Activated gamma-delta T cell treated with Interleukin-2 at 50 U/mL for 16 hours (primary cell): ENCODE measurements around the gene TP53BP2.
"Not testable (repeated sequence)": the region's sequence is repeated elsewhere in the genome, so short reads cannot be mapped to it uniquely, and the experiment has no call there.

Source experiments
- DNase-seq: peaks from one replicate; pipeline ENCODE4 v3.0.0-alpha.2; 2020

TP53BP2 gene

DNA sequence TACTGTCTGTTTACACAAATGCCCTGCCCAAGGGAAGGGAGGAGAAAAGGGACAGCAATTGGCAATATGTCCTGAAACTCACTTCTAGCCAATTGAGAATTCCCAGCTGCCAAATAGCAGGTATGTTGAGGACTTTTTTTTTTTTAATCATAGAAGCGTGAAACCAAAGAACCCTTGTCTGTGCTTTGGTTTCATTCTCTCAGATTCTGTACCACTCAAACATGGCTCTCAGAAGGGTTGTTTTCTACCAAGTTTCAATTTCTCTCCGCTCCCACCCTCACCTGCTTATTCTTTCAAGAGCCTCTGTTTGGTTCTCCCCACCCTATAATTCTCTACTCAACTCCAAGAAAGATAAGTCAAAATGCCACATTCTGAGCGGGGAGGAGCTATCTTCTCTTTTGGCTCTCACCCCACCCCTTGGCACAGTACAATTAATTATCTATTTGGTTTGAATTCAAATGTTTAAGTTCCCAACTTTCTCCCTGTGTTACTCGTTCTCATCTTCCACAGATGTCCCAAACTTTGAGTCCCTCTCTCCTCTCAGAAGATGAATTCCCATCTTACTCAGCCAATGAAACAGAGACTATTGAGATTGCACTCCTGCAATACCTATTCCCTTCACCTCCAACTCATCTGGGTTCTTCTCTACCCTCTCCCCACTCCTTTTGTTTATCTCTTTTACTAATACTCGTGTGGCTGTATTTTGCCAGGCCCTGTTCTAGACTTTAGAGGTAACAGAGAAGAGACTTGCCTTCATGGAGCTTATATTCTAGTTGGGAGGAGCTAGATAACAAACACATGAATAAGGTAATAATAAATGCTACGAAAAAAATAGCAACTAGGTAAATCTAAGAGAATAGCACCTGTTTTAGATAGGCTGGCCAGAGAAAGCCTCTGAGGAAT is 3.9 kb upstream of the TP53BP2 start:
- DNase-seq: no peak

GRCh38 chr1:223848536-223848935 is 2.8 kb upstream of the TP53BP2 start:
- no peak for DNase-seq

DNA sequence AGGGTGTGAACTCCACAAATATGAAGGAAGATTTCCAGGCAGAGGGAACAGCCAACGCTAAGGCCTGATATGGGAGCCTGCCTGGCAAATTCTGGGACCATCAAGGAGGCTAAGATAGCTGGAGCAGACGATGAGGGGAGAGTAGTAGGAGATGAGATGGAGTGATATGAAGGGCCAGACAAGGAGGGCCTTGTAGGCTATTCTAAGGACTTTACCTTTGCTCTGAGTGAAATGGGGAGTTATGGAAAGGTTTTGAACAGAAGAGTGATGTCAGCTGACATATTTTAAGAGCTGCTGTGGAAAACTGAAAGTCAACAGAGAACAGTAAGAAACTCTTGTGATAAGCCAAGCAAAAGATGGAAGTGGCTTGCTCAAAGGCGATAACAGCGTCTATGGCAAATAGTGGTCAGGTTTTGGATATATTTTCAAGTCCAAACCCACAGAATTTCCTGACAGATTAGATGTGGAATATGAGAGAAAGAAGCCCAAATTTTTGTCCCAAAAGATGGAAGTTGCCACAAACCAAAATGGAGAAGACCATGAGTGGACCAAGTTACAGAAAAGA is 2.1 kb upstream of the TP53BP2 start:
- DNase-seq: no peak

DNA sequence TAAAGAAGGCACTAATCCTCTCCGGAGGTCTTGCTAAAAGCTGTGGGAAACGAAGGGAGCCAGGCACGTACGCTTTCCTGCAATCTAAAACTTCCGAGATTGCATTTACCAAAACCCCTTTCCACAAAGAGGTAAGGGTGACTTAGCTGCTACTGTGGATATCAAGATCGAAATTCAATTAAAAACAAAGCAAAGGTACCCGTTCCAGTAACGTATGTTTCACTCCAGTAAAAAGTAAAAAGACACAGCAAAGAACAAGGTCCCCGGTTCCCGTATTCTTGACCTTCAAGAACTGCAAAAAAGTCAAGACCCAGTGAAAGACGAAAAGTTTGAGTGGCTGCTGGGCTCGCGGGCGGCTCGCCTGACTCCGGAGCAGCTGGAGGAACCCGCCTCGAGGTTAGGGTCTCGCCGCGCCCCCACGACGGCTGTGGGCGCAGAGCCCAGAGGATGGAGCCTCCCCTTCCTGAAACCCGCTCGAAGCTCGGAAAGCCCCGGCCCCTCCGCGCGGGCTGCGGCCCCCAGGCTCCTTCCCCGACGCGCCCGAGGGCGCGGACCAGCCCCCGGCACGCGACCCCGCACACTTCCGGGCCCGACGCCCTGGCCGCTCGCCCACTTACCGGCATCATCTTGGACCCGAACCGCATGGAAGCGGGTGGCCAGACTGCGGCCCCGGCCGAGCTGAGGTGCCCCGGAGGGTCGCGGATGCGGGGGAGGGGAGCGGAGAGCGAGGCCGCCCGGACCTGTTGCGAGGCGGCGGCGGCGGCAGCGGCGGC is 524 bp downstream of the TP53BP2 start:
- DNase-seq: peak; percentile 48

- DNase-seq: peak; percentile 23
Measured at GRCh38 chr1:223844787-223845036, 1.0 kb downstream of the TP53BP2 start.

DNA sequence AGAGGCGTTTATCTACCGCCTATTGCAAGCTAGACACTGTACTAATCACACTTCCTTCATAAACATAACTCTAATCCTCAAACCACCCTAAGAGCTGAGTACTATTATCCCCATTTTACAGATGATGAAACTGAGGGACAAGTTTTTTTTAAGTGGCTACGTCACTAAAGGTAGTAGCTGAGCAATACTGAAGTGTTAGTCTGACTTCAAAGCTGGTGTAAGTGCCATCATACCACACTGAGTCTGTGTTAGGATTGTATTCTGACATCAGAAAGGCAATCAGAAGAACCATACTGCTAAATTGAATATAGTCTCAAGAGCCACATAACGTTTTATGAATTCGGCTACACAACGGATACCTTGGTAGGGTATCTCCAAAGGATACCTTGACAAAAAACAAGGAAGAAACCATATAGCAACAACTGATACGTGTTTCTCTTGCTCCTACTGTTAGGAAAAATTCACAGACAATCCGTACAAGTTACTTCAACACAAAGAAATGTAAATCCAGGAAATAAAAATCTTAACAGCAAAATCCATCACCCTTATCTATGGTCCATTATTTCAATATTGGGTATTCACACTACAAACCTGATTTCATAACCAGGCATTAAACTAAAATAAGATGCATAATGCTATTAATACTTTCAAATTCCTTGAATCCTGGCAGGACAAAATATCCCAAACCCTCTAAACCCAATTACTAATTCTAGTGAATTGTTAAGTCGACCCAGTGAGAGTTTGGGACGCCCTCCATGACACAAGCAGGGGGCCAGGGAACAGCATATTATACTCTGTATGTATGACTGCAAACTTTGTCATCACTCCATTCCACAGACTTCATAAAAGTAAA is 1.6 kb downstream of the TP53BP2 start:
- DNase-seq: no peak

DNA sequence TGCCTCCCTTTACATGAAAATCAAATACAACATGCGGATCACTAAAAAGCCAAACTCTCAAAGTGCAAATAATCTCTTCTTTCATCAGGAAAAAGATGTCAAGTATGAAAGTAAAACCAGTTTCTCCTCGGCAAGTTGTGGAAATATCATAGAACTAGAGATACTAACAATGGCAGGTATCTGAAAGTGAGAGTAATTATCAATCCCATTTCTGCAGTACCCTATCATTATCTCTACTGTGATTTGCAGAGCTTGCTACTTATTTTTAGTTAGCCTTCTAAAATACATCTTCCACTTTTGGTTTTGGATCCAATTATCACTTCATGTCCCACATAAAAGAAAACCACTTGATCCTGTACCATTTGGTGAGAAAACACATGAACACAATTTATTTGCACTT is 3.0 kb downstream of the TP53BP2 start:
- DNase-seq: no peak

DNA sequence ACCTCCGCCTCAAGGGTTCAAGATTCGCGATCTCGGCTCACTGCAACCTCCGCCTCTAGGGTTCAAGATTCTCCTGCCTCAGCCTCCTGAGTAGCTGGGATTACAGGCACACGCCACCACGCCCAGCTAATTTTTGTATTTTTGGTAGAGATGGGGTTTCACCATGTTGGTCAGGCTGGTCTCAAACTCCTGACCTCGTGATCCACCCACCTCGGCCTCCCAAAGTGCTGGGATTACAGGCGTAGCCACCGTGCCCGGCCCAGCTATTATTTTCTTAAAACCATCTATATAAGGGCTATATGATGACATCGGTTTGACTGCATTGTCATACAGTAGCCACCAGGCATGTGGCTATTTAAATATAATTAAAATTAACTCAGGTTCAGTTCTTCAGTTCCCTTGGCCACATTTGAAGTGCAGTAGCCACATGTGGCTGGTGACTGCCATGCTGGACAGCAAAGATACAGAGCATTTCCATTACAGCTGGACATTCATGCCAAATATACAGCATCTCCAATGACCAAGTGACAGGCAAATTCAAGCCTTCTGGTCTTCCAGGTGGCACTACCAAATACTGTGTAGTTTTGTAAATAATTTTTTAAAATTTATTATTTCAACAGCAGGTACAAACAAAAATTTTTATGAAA is 3.6 kb downstream of the TP53BP2 start:
- not testable (repeated sequence) for DNase-seq

GRCh38 chr1:223840254-223840653 is 5.5 kb downstream of the TP53BP2 start:
- no peak for DNase-seq

- no peak for DNase-seq
Measured at GRCh38 chr1:223838125-223838854, 7.5 kb downstream of the TP53BP2 start.

GRCh38 chr1:223837687-223838086 is 8.1 kb downstream of the TP53BP2 start:
- no peak for DNase-seq

DNA sequence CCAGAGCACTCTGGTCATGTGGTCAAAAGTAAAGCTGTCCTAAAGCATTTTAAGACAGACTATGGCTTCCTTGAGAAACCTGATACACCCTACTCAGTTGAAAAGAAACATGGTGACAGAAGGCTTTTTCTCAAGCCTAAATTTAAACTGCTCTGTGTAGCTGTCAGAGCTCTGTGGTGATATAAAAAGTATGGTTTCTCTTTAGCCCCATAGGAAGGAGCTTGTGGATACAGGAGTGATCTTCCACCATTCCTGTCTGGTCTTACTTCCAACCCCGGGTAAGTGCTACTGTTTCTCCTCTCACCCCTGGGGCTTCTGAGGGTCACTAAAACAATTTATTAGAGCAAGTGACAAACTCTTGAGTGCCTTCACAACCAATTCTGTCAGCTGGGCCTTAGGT is 8.5 kb downstream of the TP53BP2 start:
- DNase-seq: no peak

DNA sequence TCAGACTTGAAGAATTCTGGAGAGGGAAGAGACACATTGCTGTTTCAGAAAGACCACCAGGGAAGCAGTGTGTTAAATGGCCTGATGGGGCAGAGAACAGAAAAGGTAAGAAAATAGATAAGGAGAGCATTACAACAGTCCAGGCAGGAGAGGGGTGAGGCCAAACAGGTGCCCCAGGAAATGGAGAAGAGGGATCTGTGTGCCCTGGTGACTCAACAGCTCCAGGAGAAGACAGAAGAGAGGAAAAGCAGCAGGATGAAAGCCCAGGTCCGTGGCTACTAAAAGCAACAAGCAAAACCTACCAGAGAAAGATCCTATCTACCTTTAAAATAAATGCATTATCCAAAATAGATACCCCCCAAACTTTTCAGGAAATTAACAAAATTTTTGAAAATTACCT is 9.2 kb downstream of the TP53BP2 start:
- no peak for DNase-seq

GRCh38 chr1:223835754-223836153 is 10.0 kb downstream of the TP53BP2 start:
- no peak for DNase-seq

DNA sequence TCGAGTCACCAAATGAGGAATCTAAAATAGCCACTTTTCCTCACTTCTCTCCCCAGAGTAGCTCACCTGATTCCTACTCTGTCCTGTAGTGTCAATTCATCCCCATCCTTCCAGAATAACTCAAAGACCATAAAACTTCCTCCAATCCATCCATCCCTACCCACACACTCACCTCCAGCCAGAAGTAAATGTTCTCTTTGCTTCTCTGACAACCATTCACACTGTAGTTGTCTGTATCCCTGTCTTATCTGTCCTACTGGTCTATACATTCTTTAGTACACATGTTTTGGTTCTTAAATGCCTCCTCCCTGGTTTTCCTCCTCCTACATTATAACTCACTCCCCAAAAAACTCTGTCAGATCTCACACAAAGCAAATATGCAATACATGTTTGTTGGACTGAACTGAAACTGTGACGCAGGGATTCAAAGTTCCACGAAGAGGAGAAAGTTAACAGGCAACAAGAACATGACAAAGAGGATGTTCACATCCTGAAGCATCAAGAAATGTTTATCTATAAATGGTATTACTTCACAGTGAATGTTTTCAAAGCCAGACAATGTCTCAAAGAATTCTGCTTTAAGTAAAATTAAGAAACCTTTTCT is 11.0 kb downstream of the TP53BP2 start:
- no peak for DNase-seq

DNA sequence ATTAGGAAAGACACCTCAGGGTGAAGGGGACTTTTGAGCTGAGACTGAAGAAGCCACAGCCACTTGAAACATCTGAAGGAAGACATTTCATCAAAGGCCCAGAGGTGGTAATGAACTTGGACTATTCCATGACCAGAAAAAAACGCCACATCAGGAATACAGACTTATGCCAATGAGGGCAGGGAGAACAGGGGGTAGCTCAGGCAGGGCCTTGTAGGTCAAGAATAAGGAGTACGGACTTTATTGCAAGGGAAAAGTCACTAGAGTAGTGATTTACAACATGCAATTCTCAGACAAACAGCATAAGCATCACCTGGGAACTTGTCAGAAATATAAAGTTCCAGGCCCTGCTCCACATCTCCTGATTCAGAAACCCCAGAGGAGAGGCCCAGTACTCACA is 11.8 kb downstream of the TP53BP2 start:
- no peak for DNase-seq

GRCh38 chr1:223832637-223832943 is 13.2 kb downstream of the TP53BP2 start:
- DNase-seq: no peak

- no peak for DNase-seq
Measured at GRCh38 chr1:223831755-223832636, 13.8 kb downstream of the TP53BP2 start.

- no peak for DNase-seq
Measured at GRCh38 chr1:223829678-223830077, 16.1 kb downstream of the TP53BP2 start.

- no peak for DNase-seq
Measured at GRCh38 chr1:223828162-223828848, 17.4 kb downstream of the TP53BP2 start.
